ENCODE measurements around the gene NPTX1. TPM values are rescaled to one million over a fixed set of nuclear protein-coding genes. Genes with fewer than 3 reads are reported as not detected.

The NPTX1 gene
- total RNA-seq, 2 experiments from 2014 or later, result 10.4 to 10.7 TPM

GRCh38 chr17:80423536-80424225 is 52.7 kb downstream of the NPTX1 start:
- no peaks in the 10 kb centered on the region for H3K27me3 Mint-ChIP-seq (ENCODE audit: low read depth)
- H3K4me3 Mint-ChIP-seq, result no peak overlapping the region
- DNase-seq, result no peak
- CTCF ChIA-PET, result interaction anchor here (0.9 to 1.3 kb wide), 4 partner anchors 8 to 549 kb away, joined by 3 to 4 read pairs (median 3); no protein-coding TSS in a partner anchor
- no peaks in the 10 kb centered on the region for H3K9me3 Mint-ChIP-seq
- peaks cover 8% of the 10 kb centered on the region for H3K4me1 Mint-ChIP-seq (ENCODE audit: low read depth)
- no peak overlapping the region for H3K27ac Mint-ChIP-seq
- intact Hi-C loops (cut with micrococcal nuclease), result no loop called here
- H3K36me3 Mint-ChIP-seq (ENCODE audit: low read depth), result no peaks in the 10 kb centered on the region

DNA sequence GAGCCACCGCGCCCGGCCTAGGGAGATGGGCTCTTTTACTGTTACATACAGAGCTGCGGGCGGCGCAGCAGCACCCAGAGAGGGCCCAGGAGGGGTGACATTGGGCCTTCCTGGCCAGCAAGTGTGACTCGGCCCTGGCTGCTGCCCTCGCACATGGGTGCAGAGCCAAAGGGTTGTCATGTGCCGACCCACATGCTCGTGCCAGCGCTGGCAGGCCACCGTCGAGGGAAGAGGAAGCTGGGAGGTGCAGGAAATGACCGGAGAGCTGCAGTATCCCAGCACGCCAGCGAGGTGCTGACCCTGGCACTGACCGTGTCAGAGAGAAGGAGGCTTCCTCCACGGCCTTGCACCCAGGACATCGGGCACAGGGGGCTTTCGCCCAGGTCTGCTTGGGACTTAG is 53.4 kb downstream of the NPTX1 start:
- intact Hi-C loops (cut with micrococcal nuclease), result no loop called here
- no peaks in the 10 kb centered on the region for H3K27me3 Mint-ChIP-seq (ENCODE audit: low read depth)
- peaks cover 8% of the 10 kb centered on the region for H3K4me1 Mint-ChIP-seq (ENCODE audit: low read depth)
- no peak for DNase-seq
- no peak overlapping the region for H3K4me3 Mint-ChIP-seq
- H3K27ac Mint-ChIP-seq, result no peak overlapping the region
- H3K9me3 Mint-ChIP-seq, result no peaks in the 10 kb centered on the region
- H3K36me3 Mint-ChIP-seq (ENCODE audit: low read depth), result no peaks in the 10 kb centered on the region
- CTCF ChIA-PET, result no interaction called here

DNA sequence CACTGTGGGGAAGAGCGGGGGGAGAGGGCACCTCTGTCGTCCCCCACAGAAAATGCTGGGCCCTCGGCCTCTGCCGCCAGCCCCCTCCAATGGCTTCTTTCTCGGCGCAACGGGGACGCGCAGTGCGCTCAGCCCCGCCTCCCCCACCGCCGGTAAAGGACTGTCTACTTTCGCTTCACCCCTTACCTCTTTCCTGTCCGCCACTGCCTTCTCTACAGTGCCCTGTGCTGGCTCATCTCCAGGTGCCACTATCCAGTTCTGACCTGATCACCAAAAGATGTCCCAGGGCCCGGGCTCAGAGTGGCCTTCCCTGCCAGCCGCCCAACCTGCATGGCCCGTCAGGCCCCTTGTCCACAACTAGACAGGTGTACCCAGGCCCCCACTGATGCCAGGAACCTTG is 54.1 kb downstream of the NPTX1 start:
- intact Hi-C loops (cut with micrococcal nuclease), result no loop called here
- DNase-seq, result no peak
- Mint-ChIP-seq H3K4me1 (ENCODE audit: low read depth) (peaks cover 8% of the 10 kb centered on the region), H3K36me3 (ENCODE audit: low read depth) (peaks cover 1% of the 10 kb centered on the region), H3K4me3 (no peak overlapping the region), H3K9me3 (no peaks in the 10 kb centered on the region), H3K27me3 (ENCODE audit: low read depth) (no peaks in the 10 kb centered on the region), H3K27ac (no peak overlapping the region)
- CTCF ChIA-PET, result no interaction called here

DNA sequence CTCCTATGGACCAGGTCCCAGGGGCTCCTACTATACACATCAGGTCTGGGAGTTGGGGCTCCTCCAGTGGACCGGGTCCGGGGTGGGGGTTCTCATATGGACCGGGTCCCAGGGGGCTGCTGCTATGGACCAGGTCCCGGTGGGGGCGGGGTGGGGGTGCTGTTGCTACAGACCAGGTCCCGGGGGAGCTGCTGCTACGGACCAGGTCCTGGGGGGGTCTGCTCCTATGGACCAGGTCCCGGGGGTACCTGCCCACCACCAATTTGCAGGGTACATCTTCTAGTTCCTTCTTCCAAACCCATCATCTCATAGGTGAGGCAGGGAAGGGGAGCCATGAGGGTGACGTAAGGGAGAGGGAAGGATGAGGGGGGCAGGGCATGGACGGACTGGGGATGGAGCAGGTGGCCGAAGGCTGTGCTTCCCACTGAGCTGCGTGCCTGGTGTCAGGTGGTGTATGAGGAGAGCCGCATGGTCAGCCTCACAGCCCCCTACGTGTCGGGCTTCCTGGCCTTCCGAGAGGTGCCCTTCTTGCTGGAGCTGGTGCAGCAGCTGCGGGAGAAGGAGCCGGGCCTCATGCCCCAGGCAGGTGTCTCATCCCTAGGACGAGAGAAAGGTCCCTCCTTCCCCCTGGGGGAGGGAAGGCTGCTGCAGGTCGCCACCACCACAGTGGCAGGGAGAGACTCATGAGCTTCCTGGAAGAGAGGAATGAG is 54.9 kb downstream of the NPTX1 start:
- no peaks in the 10 kb centered on the region for H3K9me3 Mint-ChIP-seq
- no peak for DNase-seq
- peaks cover 1% of the 10 kb centered on the region for H3K36me3 Mint-ChIP-seq (ENCODE audit: low read depth)
- no peak overlapping the region for H3K27ac Mint-ChIP-seq
- H3K27me3 Mint-ChIP-seq (ENCODE audit: low read depth), result no peaks in the 10 kb centered on the region
- peaks cover 15% of the 10 kb centered on the region for H3K4me1 Mint-ChIP-seq (ENCODE audit: low read depth)
- intact Hi-C loops (cut with micrococcal nuclease), result no loop called here
- no peak overlapping the region for H3K4me3 Mint-ChIP-seq
- CTCF ChIA-PET, result no interaction called here

GRCh38 chr17:80419255-80419654 is 57.2 kb downstream of the NPTX1 start:
- DNase-seq, result no peak
- intact Hi-C loops (cut with micrococcal nuclease), result no loop called here
- Mint-ChIP-seq H3K27me3 (ENCODE audit: low read depth) (peaks cover under 1% of the 10 kb centered on the region), H3K4me1 (ENCODE audit: low read depth) (peaks cover 19% of the 10 kb centered on the region), H3K4me3 (no peak overlapping the region), H3K27ac (no peak overlapping the region), H3K9me3 (no peaks in the 10 kb centered on the region), H3K36me3 (ENCODE audit: low read depth) (peaks cover 1% of the 10 kb centered on the region)
- CTCF ChIA-PET, result interaction anchor here (0.6 kb wide), 1 partner anchor 605 kb away, joined by 4 read pairs; no protein-coding TSS in a partner anchor

DNA sequence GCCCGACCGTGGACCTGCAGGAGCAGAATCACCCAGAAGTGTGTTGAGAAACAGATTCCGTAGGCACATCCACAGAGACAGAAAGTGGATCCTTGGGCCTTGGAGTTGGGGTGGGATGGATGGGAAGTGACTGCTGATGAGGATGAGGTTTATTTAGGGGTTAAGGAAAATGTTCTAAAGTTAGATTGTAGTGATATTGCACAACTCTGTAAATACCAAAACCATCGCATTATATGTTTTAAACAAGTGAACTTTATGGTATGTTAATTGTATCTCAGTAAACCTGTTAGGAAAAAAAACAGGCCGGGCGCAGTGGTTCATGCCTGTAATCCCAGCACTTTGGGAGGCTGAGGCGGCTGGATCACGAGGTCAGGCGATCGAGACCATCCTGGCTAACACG is 57.8 kb downstream of the NPTX1 start:
- no peak overlapping the region for H3K27ac Mint-ChIP-seq
- no peak for DNase-seq
- peaks cover 4% of the 10 kb centered on the region for H3K27me3 Mint-ChIP-seq (ENCODE audit: low read depth)
- peaks cover 20% of the 10 kb centered on the region for H3K4me1 Mint-ChIP-seq (ENCODE audit: low read depth)
- CTCF ChIA-PET, result no interaction called here
- intact Hi-C loops (cut with micrococcal nuclease), result no loop called here
- no peaks in the 10 kb centered on the region for H3K9me3 Mint-ChIP-seq
- H3K4me3 Mint-ChIP-seq, result no peak overlapping the region
- H3K36me3 Mint-ChIP-seq (ENCODE audit: low read depth), result peaks cover 1% of the 10 kb centered on the region

Small RNAs within 50 kb of the gene (microRNA-seq; reads per million reads assigned to microRNA genes)
- not detected for gene MIR4730 (ENCODE audit: borderline microRNAs expressed, borderline replicate concordance)

Other genes starting within 250 kb of the NPTX1 start
- gene RNF213, start 215.8 kb downstream of the NPTX1 start, total RNA-seq, result 100 to 1,000 TPM; 234 to 250 TPM
- gene ENDOV, start 61.4 kb downstream of the NPTX1 start, total RNA-seq, result 10 to 100 TPM in 1 of 2 experiments, 1 to 10 TPM in 1; 9.0 to 11.7 TPM
- 10 to 100 TPM; 32.4 to 35.4 TPM for gene RPTOR, start 68.2 kb upstream of the NPTX1 start, total RNA-seq

Measured in activated naive CD4-positive, alpha-beta T cell treated with anti-CD3 and anti-CD28 coated beads for 36 hours (primary cell).